OCI-LY1 (cell line): Measurements from ENCODE around the gene DNLZ.

Experiments used
- EZH2 ChIP-seq: fragments of 200-600 bp; sonication (generic), shearing (Covaris generic); IDR thresholded peaks from 2 replicates; pipeline ENCODE4 v1.8.0; 2017; ENCODE audit warnings: borderline replicate concordance, mixed run types, mild to moderate bottlenecking, antibody characterized with exemption, low read length, moderate library complexity, mixed read lengths
- TF ChIP-seq, protein P1 (sequence below): fragments of 200-600 bp; sonication (generic), shearing (Covaris generic); IDR thresholded peaks from 2 replicates; pipeline ENCODE4 v1.5.1; 2017; ENCODE audit warnings: mild to moderate bottlenecking, antibody characterized with exemption, low read length, moderate library complexity, mixed read lengths

DNA sequence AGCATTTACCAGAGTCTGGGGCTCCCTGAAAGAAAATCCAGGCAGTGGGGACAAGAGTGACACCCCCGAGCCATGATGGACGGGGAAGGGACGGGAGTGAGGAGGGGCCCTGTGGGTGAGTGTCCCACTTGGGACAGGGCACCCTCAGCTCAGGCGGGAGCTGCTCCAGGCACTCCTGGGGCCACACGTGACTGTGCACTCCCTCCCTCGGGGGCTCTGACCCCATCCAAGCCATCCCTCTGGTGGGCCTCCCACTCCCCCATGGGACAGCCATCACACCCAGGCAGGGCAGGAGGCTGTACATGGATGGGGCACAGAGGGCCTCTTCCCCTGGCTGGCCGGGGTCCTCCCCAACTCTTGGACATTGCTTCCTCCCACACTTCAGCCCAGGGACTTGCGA, 12.9 kb upstream of the DNLZ start:
- TF ChIP-seq EZH2 = no peak
- TF ChIP-seq, protein P1, sequence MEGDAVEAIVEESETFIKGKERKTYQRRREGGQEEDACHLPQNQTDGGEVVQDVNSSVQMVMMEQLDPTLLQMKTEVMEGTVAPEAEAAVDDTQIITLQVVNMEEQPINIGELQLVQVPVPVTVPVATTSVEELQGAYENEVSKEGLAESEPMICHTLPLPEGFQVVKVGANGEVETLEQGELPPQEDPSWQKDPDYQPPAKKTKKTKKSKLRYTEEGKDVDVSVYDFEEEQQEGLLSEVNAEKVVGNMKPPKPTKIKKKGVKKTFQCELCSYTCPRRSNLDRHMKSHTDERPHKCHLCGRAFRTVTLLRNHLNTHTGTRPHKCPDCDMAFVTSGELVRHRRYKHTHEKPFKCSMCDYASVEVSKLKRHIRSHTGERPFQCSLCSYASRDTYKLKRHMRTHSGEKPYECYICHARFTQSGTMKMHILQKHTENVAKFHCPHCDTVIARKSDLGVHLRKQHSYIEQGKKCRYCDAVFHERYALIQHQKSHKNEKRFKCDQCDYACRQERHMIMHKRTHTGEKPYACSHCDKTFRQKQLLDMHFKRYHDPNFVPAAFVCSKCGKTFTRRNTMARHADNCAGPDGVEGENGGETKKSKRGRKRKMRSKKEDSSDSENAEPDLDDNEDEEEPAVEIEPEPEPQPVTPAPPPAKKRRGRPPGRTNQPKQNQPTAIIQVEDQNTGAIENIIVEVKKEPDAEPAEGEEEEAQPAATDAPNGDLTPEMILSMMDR = no peak
